ENCODE data around the gene C2orf72.
"Not testable (repeated sequence)": the region's sequence is repeated elsewhere in the genome, so short reads cannot be mapped to it uniquely, and the experiment has no call there.

The C2orf72 gene

DNA sequence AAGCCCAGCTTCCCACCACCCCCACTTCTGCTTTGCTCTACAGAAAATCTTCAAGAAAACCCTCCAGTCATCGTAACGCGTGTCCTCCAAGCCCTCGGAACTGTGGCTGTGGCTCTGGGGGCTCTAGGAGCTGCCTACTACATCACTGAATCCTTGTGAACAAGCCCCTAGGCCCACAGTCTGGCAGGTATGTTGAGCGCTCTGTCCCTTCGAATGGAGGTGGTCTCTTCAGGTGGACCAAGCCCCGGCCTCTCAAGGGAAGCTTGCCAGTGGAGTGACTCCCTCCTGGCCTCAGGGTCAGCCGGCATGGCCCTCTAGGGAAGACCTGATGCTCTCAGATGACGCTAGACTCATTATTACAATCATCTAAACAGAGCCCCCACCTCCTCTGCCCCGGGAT, 34.7 kb upstream of the C2orf72 start:
- DNase-seq (ENCODE audit: low spot score) = no peak
- in situ Hi-C loops (cut with MboI; ENCODE audit: low sequenced_read_pairs, unreplicated experiment) = no loop called here
- TF ChIP-seq, protein P1, sequence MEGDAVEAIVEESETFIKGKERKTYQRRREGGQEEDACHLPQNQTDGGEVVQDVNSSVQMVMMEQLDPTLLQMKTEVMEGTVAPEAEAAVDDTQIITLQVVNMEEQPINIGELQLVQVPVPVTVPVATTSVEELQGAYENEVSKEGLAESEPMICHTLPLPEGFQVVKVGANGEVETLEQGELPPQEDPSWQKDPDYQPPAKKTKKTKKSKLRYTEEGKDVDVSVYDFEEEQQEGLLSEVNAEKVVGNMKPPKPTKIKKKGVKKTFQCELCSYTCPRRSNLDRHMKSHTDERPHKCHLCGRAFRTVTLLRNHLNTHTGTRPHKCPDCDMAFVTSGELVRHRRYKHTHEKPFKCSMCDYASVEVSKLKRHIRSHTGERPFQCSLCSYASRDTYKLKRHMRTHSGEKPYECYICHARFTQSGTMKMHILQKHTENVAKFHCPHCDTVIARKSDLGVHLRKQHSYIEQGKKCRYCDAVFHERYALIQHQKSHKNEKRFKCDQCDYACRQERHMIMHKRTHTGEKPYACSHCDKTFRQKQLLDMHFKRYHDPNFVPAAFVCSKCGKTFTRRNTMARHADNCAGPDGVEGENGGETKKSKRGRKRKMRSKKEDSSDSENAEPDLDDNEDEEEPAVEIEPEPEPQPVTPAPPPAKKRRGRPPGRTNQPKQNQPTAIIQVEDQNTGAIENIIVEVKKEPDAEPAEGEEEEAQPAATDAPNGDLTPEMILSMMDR (IDR thresholded peaks at IDR 0.05; ENCODE audit: borderline replicate concordance, control extremely low read depth, extremely low read depth, insufficient read depth, missing control alignments) = no peak

DNA sequence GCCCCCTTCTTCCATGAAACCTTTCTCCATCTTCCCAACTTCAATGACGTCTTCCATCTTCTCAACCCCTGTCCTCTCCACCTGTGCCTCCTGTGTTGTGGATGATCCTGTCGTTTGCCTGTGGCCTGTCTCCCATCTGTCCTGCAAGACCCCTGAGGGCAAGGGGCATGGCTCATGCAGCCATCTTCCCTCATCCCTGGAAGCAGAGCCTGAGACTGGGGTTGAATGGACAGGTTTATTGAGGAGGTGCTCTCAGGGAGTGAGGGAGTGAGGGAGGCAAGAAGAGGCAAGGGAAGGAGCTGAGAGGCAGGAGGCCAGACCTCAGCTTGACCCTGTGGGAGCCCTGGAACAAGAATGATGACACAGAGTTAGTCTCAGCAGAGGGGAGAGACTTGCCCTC, 34.1 kb upstream of the C2orf72 start:
- no peak for DNase-seq (ENCODE audit: low spot score)
- TF ChIP-seq, protein P1 (IDR thresholded peaks at IDR 0.05; ENCODE audit: borderline replicate concordance, control extremely low read depth, extremely low read depth, insufficient read depth, missing control alignments) = no peak
- in situ Hi-C loops (cut with MboI; ENCODE audit: low sequenced_read_pairs, unreplicated experiment) = no loop called here

DNA sequence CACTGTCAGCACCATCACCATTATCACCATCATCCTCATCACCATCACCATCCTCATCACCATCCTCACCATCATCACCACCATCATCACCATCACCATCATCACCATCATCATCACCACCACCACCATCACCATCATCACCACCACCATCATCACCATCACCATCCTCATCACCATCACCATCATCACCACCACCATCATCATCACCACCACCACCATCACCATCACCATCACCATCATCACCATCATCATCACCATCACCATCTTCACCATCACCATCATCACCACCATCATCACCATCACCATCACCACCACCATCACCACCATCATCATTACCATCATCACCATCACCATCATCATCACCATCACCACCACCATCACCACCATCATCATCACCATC, 32.4 kb upstream of the C2orf72 start:
- DNase-seq (ENCODE audit: low spot score); in situ Hi-C loops (cut with MboI; ENCODE audit: low sequenced_read_pairs, unreplicated experiment): not testable (repeated sequence)

DNA sequence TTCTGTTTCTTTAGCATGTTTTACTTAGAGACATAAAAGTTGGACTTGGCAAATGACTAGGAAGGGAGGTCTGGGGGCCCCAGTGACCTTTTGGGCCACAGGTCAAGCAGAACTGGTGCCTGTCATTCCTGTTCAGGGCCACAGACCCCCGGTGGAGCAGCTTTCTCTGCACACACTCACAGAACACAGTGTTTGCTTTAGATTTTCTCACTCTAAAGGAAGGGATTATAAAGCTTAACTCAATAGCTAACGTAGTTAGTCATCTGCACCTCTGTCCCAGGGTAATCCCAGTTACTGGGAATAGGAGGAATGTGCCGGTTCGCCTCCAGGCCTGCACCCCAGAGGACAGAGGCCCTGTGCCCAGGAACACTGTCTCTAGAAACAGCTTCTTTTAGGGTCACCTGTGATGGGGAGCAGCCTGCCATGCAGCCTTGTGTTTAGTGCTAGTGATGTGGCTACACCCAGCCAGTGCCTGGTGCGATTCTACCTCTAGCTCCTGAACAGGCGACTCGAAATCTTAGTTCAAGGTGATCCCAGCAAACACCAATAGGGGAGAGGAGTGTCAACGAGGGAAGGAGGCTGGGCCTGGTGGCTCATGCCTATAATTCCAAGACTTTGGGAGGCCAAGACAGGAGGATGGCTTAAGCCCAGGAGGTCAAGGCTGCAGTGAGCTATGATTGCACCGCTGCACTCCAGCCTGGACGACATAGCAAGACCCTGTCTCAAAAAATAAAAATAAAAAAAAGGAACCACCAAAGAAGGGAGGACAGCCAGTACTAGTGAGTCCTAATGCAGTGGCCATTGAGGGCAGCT, 29.8 kb upstream of the C2orf72 start:
- in situ Hi-C loops (cut with MboI; ENCODE audit: low sequenced_read_pairs, unreplicated experiment) = no loop called here
- TF ChIP-seq, protein P1 (IDR thresholded peaks at IDR 0.05; ENCODE audit: borderline replicate concordance, control extremely low read depth, extremely low read depth, insufficient read depth, missing control alignments) = no peak
- no peak for DNase-seq (ENCODE audit: low spot score)

DNA sequence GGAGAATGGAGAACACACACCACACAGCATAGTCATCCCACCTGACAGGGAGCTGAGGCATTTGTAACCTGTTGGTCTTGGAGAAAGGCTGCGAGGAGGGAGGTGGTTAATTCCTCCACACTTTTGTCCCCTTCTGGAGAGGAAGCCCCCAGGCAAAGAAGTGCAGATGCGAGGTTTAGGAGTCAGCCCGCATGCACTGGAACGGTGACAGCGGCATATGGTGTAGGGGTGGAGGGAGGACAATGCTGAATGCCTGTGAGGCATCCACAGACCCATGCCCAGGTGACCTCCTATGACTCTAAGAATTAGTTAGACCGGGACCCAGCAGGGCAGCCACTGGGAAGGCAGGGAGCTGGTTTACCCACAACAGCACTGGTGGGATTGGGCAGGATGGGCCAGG, 29.2 kb upstream of the C2orf72 start:
- TF ChIP-seq, protein P1 (IDR thresholded peaks at IDR 0.05; ENCODE audit: borderline replicate concordance, control extremely low read depth, extremely low read depth, insufficient read depth, missing control alignments) = no peak
- no peak for DNase-seq (ENCODE audit: low spot score)
- in situ Hi-C loops (cut with MboI; ENCODE audit: low sequenced_read_pairs, unreplicated experiment) = no loop called here

DNA sequence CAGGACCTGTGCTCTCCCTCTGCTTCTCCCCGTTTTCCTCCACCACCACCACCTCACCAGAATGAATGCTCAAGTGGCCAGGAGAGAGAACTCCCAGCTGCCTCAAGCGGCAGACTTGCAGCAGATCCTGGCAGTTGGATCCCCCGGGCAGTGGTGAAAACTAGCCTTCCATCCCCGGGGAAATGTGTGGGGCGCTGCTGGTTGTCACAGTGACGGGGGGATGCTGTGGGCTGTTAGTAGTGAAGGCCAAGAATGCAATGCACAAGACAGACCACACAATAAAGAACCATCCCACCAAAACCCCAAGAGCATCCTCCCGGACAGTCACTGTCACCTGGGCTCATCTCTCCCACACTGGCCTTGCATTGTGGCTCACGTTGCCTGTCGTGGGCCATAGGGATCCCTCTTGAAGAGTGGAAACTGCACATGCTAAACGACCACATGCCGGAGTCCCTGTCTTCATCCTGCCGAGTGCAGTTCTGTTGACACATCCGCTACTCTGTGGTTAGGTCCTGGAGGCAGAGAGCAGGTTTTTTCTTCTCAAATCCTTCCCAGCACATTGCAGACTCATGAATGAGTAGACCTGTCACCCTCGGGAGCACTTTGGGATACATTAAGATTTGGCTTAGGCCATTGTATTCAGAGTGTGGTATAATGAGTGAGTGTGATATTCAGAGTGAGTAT, 27.9 kb upstream of the C2orf72 start:
- TF ChIP-seq, protein P1 (IDR thresholded peaks at IDR 0.05; ENCODE audit: borderline replicate concordance, control extremely low read depth, extremely low read depth, insufficient read depth, missing control alignments) = no peak
- DNase-seq (ENCODE audit: low spot score) = no peak
- in situ Hi-C loops (cut with MboI; ENCODE audit: low sequenced_read_pairs, unreplicated experiment) = no loop called here

DNA sequence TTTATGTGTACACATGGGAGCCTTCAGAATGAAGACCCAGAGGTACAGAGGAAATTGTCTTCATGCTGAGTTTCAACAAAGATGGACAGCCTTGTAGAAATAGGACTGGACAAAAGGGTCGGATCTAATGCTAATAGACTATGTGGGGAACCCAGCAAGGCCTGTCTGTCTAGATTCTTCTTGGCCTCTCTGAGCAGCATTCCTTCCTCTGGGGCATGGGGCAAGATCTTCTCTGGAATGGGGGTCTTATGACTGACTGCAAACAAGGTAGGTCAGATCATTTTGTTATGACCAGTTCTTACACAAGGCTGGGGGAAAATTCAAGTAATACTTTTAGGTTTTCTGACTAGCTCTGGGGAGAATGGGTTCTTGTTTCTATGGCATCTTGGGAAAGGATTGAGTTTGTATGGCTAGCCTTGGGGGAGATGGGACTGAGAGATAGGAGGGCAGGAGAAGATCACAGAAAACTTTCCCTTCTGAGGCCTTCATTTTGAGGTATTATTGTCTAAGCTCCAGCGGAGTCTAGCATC, 27.1 kb upstream of the C2orf72 start:
- in situ Hi-C loops (cut with MboI; ENCODE audit: low sequenced_read_pairs, unreplicated experiment) = no loop called here
- TF ChIP-seq, protein P1 (IDR thresholded peaks at IDR 0.05; ENCODE audit: borderline replicate concordance, control extremely low read depth, extremely low read depth, insufficient read depth, missing control alignments) = no peak
- no peak for DNase-seq (ENCODE audit: low spot score)
